Mononuclear cell (primary cell): ENCODE measurements around the gene ALX4. TPM values are rescaled to one million over a fixed set of nuclear protein-coding genes. Genes with fewer than 3 reads are reported as not detected.

Experiments used
- H3K27me3 ChIP-seq: 2 replicates; pipeline ENCODE4 v1.6.0; 2011; ENCODE audit warnings: low read length, control low read depth; ENCODE audit not compliant: insufficient read depth
- H3K4me1 ChIP-seq: 2 replicates; pipeline ENCODE4 v1.5.1; 2011; ENCODE audit warnings: mild to moderate bottlenecking, low read length, control low read depth; ENCODE audit not compliant: insufficient read depth
- H3K4me3 ChIP-seq: 2 replicates; pipeline ENCODE4 v1.5.1; 2011; ENCODE audit warnings: mild to moderate bottlenecking, low read length, moderate library complexity
- H3K9me3 ChIP-seq: 2 replicates; pipeline ENCODE4 v1.5.1; 2011; ENCODE audit warnings: low read depth, mild to moderate bottlenecking, control low read depth, low read length
- total RNA-seq: library from RNA; depleted of rRNA; stranded (reverse); fragments of >200 nt; gene quantifications from one replicate; pipeline ENCODE4 v1.2.3, GENCODE V29; 2012

ALX4 gene
- total RNA-seq, 1 donor, result not detected

DNA sequence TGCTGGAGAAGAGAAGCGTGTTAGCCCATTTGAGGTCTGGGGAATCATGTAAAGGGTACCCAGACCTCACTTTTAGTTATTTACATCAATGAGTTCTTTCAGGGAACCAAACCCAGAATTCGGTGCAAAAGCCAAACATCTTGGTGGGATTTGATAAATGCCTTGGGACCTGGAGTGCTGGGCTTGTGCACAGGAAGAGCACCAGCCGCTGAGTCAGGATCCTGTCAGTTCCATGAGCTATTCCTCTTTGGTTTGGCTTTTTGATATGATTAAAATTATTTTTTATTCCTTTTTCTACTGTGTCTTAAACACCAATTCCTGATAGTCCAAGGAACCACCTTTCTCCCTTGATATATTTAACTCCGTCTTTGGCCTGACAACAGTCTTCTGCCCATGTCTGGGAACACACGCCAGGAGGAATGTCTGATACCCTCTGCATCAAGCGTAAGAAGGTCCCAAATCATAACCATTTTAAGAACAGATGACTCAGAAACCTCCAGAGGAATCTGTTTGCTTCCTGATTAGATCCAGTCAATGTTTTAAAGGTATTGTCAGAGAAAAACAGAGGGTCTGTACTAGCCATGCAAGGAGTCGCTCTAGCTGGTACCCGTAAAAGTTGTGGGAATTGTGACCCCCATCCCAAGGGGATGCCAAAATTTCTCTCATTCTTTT lies 65.2 kb downstream of the ALX4 start:
- H3K27me3 ChIP-seq, result no peaks in the 10 kb centered on the region

DNA sequence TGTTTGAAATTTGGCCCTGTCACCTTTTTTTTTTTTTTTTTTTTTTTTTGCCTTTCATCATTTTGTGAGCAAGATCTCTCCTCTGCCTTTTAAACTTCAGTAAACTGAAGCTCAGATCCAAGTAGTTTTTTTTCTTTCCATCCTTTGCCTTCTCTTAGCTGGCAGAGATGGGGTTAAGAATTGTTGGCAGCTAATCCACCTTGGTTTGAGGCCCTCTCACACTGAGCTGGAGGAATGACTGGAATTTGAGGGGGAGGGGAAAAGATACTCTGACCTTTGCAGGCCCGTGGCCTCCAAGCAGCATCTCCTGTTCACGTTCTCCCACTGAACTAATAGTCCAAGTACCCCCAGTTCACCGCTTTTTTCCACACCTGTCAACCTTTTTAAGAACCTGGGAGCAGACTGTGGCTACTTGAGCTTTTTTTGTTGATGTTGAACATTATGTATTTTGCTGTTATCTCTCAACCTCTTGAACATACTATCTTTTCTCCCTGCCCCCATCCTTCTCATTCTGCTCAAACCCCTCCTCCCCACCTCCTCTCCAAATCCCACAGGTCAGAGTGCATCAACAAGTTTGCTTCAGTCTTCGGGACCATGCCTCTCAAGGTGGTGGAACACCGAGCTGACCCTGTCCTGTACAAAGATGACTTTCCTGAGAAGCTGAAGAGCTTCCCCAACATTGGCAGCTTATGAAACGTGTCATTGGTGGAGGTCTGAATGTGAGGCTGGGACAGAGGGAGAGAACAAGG lies 66.2 kb downstream of the ALX4 start:
- H3K4me1 ChIP-seq, result no peaks in the 10 kb centered on the region
- no peaks in the 10 kb centered on the region for H3K27me3 ChIP-seq
- H3K4me3 ChIP-seq, result no peak overlapping the region
- H3K9me3 ChIP-seq, result no peaks in the 10 kb centered on the region

More for the DNA sequence above, 65.2 kb downstream of the ALX4 start:
- H3K4me1 ChIP-seq, result no peaks in the 10 kb centered on the region
- no peak overlapping the region for H3K4me3 ChIP-seq
- no peaks in the 10 kb centered on the region for H3K9me3 ChIP-seq

DNA sequence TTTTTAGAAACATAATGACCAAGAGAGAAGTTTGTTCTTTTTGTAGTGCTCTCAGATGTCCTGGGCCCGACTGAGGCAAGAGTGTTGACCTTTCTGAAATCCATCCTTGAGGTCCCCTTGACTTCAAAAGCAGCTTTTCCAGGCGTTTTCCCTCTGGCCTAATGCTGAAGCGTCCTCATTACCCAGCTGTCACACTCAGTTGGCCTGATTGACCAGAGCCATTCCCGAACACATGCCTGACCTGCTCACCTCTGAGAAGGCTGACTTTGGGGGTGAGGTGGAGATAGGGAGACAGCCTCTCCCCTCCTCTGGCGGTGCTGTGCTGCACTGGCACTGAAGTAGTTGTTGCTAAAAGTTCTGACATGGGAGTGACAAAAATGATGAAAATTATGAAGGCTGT lies 66.9 kb downstream of the ALX4 start:
- H3K9me3 ChIP-seq, result no peaks in the 10 kb centered on the region

DNA sequence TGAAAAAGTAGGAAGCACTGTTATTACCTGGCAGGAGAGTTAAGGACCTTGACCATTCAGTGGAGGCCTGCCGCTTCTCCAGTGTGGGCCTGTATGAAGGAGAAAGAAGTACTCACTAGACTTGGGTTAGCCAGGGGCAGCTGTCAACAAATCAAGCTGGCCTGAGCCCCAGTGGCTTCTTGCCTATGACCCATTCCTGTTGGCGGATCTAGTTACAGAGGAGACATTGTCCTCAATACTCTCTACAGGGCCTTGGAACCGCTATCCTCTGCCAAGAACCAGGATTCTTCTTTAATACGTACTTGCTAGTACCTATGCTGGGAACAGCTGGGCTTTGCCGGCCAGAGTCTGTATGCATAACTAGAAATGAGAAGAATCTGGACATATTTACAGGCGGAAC lies 68.1 kb downstream of the ALX4 start:
- Histone ChIP-seq H3K27me3 (no peaks in the 10 kb centered on the region), H3K4me1 (no peaks in the 10 kb centered on the region), H3K4me3 (no peak overlapping the region), H3K9me3 (no peaks in the 10 kb centered on the region)

More for the DNA sequence above, 66.9 kb downstream of the ALX4 start:
- H3K4me3 ChIP-seq, result no peak overlapping the region
- H3K4me1 ChIP-seq, result no peaks in the 10 kb centered on the region
- no peaks in the 10 kb centered on the region for H3K27me3 ChIP-seq

DNA sequence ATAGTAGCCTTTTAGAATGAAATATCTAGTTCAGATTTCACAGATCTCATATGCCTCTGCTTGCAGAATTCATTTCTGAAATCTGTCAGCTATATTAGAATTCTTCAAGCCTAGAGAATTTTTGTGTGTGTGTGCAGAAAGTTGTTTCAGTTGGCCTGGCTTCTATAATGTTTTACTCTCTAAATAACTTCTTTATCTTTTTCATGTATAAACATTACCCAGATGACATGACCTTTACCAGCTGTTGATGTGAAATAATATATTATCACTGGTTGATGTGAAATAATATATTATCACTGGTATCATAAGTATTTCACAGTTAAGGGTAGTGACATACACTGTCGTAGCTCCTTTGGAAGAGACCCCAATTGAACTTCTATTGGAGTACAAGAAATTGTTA lies 72.8 kb downstream of the ALX4 start:
- H3K9me3 ChIP-seq, result no peaks in the 10 kb centered on the region
- H3K4me3 ChIP-seq, result no peak overlapping the region
- no peaks in the 10 kb centered on the region for H3K4me1 ChIP-seq
- H3K27me3 ChIP-seq, result no peaks in the 10 kb centered on the region

DNA sequence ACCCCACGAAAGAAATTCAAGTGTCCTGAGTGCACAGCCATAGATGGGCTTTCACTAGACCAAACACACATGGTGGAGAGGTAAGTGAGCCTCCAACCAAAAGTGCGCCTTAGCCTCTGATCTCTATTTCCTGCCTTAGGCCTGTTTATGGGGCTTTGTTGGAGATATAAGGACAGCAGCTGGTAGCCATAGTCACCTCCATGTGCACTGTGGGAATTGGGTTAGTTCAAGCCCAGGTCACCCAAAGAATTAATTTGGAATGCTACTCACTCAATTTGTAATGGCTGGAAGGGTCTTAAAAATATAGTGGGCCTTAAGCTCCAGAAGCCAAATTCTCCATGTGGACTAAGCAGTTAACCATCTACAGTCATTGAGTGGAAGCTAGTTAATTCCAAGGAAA lies 73.6 kb downstream of the ALX4 start:
- Histone ChIP-seq H3K9me3 (no peaks in the 10 kb centered on the region), H3K4me3 (no peak overlapping the region), H3K4me1 (no peaks in the 10 kb centered on the region), H3K27me3 (no peaks in the 10 kb centered on the region)

DNA sequence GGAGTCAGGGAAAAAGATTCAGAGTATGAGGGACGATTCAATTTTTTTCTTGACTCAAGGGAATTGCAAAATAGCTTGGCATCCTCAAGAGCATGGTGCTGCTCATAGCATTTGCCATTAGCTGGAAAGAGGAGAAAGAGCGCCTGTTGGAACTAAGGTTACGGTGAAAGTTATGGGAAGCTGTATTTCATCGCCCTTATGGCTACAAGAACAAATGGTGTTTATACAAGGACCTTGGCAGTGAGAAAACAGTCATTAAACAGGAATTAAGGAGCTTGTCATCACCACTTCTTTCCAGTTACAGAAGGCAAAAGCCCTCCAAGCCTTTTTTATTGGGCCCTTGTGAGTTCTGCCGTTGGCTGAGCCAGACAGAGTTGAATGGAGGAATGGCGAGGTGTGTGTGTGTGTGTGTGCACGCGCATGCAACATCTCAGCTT lies 74.2 kb downstream of the ALX4 start:
- Histone ChIP-seq H3K4me1 (no peaks in the 10 kb centered on the region), H3K27me3 (no peaks in the 10 kb centered on the region), H3K4me3 (no peak overlapping the region), H3K9me3 (no peaks in the 10 kb centered on the region)

DNA sequence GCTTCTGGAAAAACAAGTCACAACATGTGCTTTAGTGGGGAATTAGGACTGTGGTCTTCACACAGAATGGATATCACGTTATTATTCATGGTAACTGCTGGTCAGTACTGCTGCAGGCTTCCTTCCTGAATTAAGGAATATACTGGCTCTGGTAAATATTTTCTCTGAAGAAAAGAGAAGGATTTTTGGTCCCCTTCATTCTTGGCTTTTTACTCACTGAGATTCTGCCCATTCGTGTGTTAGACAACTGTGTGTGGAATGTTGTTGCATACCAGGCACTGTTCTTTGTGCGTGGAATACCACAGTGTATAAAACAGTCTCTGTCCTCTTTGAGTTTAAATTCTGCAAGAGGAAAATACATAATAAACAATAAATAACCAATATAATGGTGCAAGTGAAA lies 80.3 kb downstream of the ALX4 start:
- Histone ChIP-seq H3K4me1 (no peaks in the 10 kb centered on the region), H3K9me3 (no peaks in the 10 kb centered on the region), H3K4me3 (no peak overlapping the region), H3K27me3 (no peaks in the 10 kb centered on the region)

DNA sequence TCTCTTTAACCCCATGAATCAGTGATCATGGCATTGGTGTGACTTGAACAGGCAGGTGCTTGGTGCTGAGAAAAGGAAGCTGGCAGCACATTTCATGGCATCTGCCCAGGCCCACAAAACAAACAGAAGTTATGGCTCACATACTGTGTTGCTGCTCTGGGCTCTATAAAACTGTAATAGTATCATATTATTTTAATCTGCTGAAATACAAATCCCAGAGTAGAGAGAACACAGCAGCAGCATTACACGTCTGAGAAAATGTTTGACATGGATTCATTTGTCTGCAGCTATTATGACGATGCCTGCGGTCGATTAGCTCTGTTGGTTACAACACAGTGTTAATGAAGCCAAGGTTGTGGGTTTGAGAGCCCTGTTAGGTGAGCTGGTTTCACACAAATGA lies 80.8 kb downstream of the ALX4 start:
- no peaks in the 10 kb centered on the region for H3K27me3 ChIP-seq
- H3K4me3 ChIP-seq, result no peak overlapping the region
- H3K4me1 ChIP-seq, result no peaks in the 10 kb centered on the region
- H3K9me3 ChIP-seq, result no peaks in the 10 kb centered on the region

DNA sequence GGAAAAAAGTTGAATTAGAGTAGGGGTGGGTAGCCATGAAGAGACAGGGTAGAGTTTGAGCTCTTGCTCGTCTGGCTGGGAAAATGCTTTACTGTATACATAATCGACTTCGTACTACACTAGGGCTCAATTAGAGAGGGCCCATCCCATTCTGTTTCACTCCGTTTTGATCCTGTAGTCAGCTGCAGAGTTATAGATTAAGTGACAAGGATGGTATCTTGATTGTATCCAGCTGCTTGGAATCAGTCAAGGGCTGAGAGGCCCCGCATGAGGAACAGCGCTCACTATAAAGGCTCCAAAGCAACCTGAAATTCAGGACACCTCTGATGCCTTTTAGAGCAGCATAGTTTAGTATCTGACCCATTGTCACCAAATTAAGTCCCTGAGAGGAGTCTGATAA lies 81.6 kb downstream of the ALX4 start:
- Histone ChIP-seq H3K9me3 (no peaks in the 10 kb centered on the region), H3K27me3 (no peaks in the 10 kb centered on the region), H3K4me3 (no peak overlapping the region), H3K4me1 (no peaks in the 10 kb centered on the region)

DNA sequence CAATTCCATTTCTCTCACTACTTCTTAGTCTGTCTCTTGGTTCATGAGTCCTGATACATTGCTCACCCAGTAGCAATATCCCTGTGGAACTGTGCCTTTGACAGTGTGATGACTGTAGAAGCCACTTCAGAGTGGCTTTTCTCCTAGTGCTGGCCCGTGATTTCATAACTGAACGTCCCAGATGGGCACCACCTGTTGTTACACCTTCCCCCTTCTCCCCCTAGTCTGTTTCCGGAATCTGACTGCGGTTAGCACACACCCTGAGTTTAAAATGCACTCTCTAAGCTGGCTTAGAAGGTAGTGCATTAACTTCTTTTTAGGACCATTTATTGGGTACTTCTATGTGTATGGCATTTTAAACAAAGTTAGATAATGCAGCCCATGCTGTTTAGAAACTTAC lies 83.0 kb downstream of the ALX4 start:
- Histone ChIP-seq H3K9me3 (no peaks in the 10 kb centered on the region), H3K4me3 (no peak overlapping the region), H3K27me3 (no peaks in the 10 kb centered on the region), H3K4me1 (no peaks in the 10 kb centered on the region)

DNA sequence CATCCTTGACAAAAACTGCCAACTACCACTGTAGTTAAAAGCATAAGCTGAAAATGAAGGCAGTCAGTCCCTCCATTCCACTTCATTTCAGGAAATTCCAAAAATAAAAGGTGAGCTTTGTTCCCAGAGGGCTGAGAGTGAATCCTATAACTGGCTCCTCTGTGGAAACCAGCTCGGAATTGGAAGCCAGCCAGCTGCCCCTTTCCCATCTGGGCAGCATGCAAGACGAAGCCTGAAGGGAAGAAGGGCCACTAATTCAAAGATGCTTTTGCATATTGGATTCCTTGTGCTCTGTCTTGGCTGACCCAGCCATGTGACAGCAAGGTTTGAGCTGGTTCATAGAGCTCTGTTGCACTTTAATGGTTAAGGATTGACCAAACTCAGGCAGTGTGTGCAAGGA lies 83.4 kb downstream of the ALX4 start:
- Histone ChIP-seq H3K27me3 (no peaks in the 10 kb centered on the region), H3K4me1 (no peaks in the 10 kb centered on the region), H3K9me3 (no peaks in the 10 kb centered on the region)

DNA sequence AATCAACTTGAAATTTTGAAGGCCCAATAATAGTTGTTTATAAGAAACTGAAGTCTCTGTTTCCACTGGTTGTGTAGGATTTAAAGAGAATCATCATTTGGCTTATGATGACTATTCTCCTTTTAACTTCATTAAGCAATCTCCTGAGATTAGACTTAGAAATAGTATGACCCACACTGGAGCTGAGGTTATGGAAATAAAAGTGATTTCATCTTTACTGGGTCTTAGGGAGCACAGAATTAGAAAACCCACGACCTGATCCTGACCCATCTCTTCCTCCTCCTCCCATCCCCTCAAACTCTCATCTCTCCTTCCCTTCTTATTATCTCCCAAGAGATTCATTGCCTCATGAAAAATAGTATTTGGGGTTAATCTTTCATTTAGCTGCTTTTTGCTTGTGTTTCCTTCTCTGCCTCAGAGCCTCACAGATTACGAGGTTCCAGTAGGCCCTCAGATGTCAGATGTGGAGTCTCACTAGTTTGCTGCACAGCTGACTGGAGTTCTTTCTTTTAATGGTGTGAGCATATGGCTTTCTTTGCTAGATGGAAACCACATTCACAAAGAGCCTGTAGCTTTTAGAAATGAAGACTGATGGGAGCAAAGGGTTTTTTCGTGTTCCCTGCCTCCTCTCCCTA lies 85.0 kb downstream of the ALX4 start:
- Histone ChIP-seq H3K9me3 (no peaks in the 10 kb centered on the region), H3K4me1 (no peaks in the 10 kb centered on the region), H3K27me3 (no peaks in the 10 kb centered on the region), H3K4me3 (no peak overlapping the region)

More for the DNA sequence above, 83.4 kb downstream of the ALX4 start:
- no peak overlapping the region for H3K4me3 ChIP-seq

DNA sequence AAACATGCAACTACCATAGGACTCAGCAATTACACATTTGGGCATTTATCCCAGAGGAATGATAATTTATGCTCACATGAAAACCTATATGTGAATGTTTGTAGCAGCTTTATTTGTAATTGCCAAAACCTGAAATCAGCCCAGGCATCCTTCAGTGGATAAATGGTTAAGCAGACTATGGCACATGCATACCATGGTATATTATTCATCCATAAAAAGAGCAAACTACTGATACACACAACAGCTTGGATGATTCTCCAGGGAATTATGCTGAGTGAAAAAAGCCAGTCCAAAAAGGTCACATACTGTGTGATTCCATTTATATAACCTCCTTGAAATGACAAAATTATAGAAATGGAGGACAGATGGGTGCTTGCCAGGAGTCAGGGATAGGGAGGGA lies 86.7 kb downstream of the ALX4 start:
- no peak overlapping the region for H3K4me3 ChIP-seq
- H3K27me3 ChIP-seq, result no peaks in the 10 kb centered on the region
- H3K9me3 ChIP-seq, result no peaks in the 10 kb centered on the region
- H3K4me1 ChIP-seq, result no peaks in the 10 kb centered on the region

DNA sequence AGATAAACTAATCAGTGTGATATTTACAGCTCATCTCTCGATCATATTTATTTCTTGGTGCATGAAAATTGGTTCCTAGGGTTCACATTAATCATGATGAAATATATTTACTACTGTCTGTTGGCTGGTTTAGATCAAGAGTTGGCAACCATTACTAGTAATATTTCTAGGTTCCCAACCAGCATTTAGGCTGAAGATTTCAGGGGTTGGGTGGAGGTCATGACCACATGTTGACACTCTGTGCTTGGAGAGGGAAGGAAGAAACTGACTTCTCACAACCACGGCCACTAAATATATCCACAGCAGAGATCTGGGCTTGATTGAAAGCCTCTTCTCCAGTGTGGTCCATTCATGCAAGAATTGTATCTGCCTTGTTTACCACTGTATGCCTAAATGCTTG lies 87.9 kb downstream of the ALX4 start:
- Histone ChIP-seq H3K4me3 (no peak overlapping the region), H3K27me3 (no peaks in the 10 kb centered on the region), H3K9me3 (no peaks in the 10 kb centered on the region), H3K4me1 (no peaks in the 10 kb centered on the region)
